ENCODE measurements around the gene TCEA3. TPM values are rescaled to one million over a fixed set of nuclear protein-coding genes. Genes with fewer than 3 reads are reported as not detected.

TCEA3 gene
- total and polyA plus RNA-seq, 2 experiments from 2014 or later: not detected

DNA sequence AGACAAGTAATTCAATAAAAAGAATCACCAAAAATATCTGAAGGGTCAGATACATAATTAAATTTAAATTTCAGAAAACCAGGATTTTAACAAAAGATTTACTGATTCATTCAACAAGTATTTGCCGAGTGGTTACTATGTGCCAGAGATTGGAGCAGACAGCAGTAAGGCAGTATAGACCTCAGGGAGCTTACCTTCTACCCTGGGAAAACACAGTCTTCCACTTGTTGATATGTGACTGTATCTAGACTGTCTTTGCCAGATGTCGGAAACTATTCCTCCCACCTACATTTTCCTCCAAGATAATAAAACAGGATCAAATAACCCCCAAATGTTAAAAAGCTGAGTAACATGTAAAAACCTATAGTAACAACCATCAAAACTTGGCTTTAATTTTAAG, 86.7 kb downstream of the TCEA3 start:
- Mint-ChIP-seq H3K9me3 (no peaks in the 10 kb centered on the region), H3K27ac (no peak overlapping the region), H3K27me3 (ENCODE audit: insufficient read depth, low read depth, poor library complexity) (peaks cover 2% of the 10 kb centered on the region), H3K36me3 (ENCODE audit: low read depth) (peaks cover 55% of the 10 kb centered on the region), H3K4me1 (peaks cover 29% of the 10 kb centered on the region), H3K4me3 (no peak overlapping the region)
- DNase-seq (ENCODE audit: low spot score): no peak
- Histone ChIP-seq H2AFZ (no peak overlapping the region), H3K27ac (ENCODE audit: low read depth) (no peak overlapping the region), H3K36me3 (ENCODE audit: insufficient read depth) (peaks cover 47% of the 10 kb centered on the region), H3K4me1 (ENCODE audit: insufficient read depth) (peaks cover 28% of the 10 kb centered on the region), H3K4me3 (no peak overlapping the region), H3K4me2 (no peak overlapping the region), H3K27me3 (ENCODE audit: insufficient read depth) (no peaks in the 10 kb centered on the region), H4K20me1 (replicated peaks; ENCODE audit: insufficient read depth) (peaks cover 86% of the 10 kb centered on the region), H3K79me2 (replicated peaks; ENCODE audit: insufficient read depth) (peaks cover 91% of the 10 kb centered on the region), H3F3A (replicated peaks; ENCODE audit: low read depth) (peaks cover 4% of the 10 kb centered on the region; the same call in 1 of the 2 replicates), H3K9me2 (ENCODE audit: insufficient read depth) (no peaks in the 10 kb centered on the region)
- ATAC-seq: no peak
- no peak for TF ChIP-seq EZH2phosphoT487 (IDR thresholded peaks at IDR 0.05; ENCODE audit: unreplicated experiment)
- TF ChIP-seq ZNF331 (CRISPR knock-in tag; IDR thresholded peaks at IDR 0.05; ENCODE audit: low read depth): no peak

GRCh38 chr1:23331713-23332112, 92.8 kb downstream of the TCEA3 start:
- peaks cover 91% of the 10 kb centered on the region for H3K79me2 ChIP-seq (replicated peaks; ENCODE audit: insufficient read depth)
- H3K27ac Mint-ChIP-seq: no peak overlapping the region; the same call in 1 of the 2 replicates
- ATAC-seq (no peak), DNase-seq (ENCODE audit: low spot score) (no peak)
- H3K4me3 Mint-ChIP-seq: no peak overlapping the region
- H3K4me2 ChIP-seq: no peak overlapping the region
- H3K36me3 ChIP-seq (ENCODE audit: insufficient read depth): peaks cover 74% of the 10 kb centered on the region
- peaks cover 1% of the 10 kb centered on the region for H3K27me3 Mint-ChIP-seq (ENCODE audit: insufficient read depth, low read depth, poor library complexity)
- H3K9me2 ChIP-seq (ENCODE audit: insufficient read depth): no peaks in the 10 kb centered on the region
- H4K20me1 ChIP-seq (replicated peaks; ENCODE audit: insufficient read depth): peaks cover 79% of the 10 kb centered on the region
- H2AFZ ChIP-seq: no peak overlapping the region
- no peaks in the 10 kb centered on the region for H3K9me3 Mint-ChIP-seq
- H3K36me3 Mint-ChIP-seq (ENCODE audit: low read depth): peaks cover 94% of the 10 kb centered on the region
- no peak overlapping the region for H3K4me3 ChIP-seq
- no peaks in the 10 kb centered on the region for H3K4me1 ChIP-seq (ENCODE audit: insufficient read depth)
- H3F3A ChIP-seq (replicated peaks; ENCODE audit: low read depth): peaks cover 11% of the 10 kb centered on the region; the same call in 1 of the 2 replicates
- no peak overlapping the region for H3K27ac ChIP-seq (ENCODE audit: low read depth)
- H3K27me3 ChIP-seq (ENCODE audit: insufficient read depth): no peaks in the 10 kb centered on the region
- no peaks in the 10 kb centered on the region for H3K4me1 Mint-ChIP-seq
- TF ChIP-seq CTCF (conservative IDR thresholded peaks at IDR 0.05; ENCODE audit: low read depth in 2 of 2) (no peak), STAT1 (IDR thresholded peaks at IDR 0.05; ENCODE audit: unreplicated experiment) (no peak), EZH2phosphoT487 (IDR thresholded peaks at IDR 0.05; ENCODE audit: unreplicated experiment) (no peak), POLR2AphosphoS5 (IDR thresholded peaks at IDR 0.05; ENCODE audit: low read depth) (no peak), CREB1 (CRISPR knock-in tag; IDR thresholded peaks at IDR 0.05; ENCODE audit: low read depth) (no peak), NANOG (IDR thresholded peaks at IDR 0.05; ENCODE audit: borderline replicate concordance) (no peak), JUNB (IDR thresholded peaks at IDR 0.05; ENCODE audit: unreplicated experiment) (no peak), ZNF114 (CRISPR knock-in tag; IDR thresholded peaks at IDR 0.05) (no peak), ZNF331 (CRISPR knock-in tag; IDR thresholded peaks at IDR 0.05; ENCODE audit: low read depth) (no peak), EZH2 (IDR thresholded peaks at IDR 0.05; ENCODE audit: low read depth, unreplicated experiment) (no peak)
- TF ChIP-seq, protein P1, sequence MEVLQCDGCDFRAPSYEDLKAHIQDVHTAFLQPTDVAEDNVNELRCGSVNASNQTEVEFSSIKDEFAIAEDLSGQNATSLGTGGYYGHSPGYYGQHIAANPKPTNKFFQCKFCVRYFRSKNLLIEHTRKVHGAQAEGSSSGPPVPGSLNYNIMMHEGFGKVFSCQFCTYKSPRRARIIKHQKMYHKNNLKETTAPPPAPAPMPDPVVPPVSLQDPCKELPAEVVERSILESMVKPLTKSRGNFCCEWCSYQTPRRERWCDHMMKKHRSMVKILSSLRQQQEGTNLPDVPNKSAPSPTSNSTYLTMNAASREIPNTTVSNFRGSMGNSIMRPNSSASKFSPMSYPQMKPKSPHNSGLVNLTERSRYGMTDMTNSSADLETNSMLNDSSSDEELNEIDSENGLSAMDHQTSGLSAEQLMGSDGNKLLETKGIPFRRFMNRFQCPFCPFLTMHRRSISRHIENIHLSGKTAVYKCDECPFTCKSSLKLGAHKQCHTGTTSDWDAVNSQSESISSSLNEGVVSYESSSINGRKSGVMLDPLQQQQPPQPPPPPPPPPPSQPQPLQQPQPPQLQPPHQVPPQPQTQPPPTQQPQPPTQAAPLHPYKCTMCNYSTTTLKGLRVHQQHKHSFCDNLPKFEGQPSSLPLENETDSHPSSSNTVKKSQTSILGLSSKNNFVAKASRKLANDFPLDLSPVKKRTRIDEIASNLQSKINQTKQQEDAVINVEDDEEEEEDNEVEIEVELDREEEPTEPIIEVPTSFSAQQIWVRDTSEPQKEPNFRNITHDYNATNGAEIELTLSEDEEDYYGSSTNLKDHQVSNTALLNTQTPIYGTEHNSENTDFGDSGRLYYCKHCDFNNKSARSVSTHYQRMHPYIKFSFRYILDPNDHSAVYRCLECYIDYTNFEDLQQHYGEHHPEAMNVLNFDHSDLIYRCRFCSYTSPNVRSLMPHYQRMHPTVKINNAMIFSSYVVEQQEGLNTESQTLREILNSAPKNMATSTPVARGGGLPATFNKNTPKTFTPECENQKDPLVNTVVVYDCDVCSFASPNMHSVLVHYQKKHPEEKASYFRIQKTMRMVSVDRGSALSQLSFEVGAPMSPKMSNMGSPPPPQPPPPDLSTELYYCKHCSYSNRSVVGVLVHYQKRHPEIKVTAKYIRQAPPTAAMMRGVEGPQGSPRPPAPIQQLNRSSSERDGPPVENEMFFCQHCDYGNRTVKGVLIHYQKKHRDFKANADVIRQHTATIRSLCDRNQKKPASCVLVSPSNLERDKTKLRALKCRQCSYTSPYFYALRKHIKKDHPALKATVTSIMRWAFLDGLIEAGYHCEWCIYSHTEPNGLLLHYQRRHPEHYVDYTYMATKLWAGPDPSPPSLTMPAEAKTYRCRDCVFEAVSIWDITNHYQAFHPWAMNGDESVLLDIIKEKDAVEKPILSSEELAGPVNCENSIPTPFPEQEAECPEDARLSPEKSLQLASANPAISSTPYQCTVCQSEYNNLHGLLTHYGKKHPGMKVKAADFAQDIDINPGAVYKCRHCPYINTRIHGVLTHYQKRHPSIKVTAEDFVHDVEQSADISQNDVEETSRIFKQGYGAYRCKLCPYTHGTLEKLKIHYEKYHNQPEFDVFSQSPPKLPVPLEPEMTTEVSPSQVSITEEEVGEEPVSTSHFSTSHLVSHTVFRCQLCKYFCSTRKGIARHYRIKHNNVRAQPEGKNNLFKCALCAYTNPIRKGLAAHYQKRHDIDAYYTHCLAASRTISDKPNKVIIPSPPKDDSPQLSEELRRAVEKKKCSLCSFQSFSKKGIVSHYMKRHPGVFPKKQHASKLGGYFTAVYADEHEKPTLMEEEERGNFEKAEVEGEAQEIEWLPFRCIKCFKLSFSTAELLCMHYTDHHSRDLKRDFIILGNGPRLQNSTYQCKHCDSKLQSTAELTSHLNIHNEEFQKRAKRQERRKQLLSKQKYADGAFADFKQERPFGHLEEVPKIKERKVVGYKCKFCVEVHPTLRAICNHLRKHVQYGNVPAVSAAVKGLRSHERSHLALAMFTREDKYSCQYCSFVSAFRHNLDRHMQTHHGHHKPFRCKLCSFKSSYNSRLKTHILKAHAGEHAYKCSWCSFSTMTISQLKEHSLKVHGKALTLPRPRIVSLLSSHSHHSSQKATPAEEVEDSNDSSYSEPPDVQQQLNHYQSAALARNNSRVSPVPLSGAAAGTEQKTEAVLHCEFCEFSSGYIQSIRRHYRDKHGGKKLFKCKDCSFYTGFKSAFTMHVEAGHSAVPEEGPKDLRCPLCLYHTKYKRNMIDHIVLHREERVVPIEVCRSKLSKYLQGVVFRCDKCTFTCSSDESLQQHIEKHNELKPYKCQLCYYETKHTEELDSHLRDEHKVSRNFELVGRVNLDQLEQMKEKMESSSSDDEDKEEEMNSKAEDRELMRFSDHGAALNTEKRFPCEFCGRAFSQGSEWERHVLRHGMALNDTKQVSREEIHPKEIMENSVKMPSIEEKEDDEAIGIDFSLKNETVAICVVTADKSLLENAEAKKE (CRISPR knock-in tag; IDR thresholded peaks at IDR 0.05): no peak
- TF ChIP-seq, protein P2, sequence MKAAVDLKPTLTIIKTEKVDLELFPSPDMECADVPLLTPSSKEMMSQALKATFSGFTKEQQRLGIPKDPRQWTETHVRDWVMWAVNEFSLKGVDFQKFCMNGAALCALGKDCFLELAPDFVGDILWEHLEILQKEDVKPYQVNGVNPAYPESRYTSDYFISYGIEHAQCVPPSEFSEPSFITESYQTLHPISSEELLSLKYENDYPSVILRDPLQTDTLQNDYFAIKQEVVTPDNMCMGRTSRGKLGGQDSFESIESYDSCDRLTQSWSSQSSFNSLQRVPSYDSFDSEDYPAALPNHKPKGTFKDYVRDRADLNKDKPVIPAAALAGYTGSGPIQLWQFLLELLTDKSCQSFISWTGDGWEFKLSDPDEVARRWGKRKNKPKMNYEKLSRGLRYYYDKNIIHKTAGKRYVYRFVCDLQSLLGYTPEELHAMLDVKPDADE (IDR thresholded peaks at IDR 0.05): no peak
